Mucosa of descending colon (tissue), 3 donors: ENCODE measurements around the gene AKAP7. TPM values are rescaled to one million over a fixed set of nuclear protein-coding genes. Genes with fewer than 3 reads are reported as not detected.
"Not testable (repeated sequence)": the region's sequence is repeated elsewhere in the genome, so short reads cannot be mapped to it uniquely, and the experiment has no call there.

Source experiments
- ATAC-seq: fragments of 200-7000 bp; cut with Tn5 transposase; one replicate; pipeline ENCODE4 v1.9.1; 2020; ENCODE audit warnings: mild to moderate bottlenecking, moderate library complexity
- DNase-seq, 3 donors: peaks; one replicate each; pipeline ENCODE4 v3.0.0-alpha.2; 2020
- H3K36me3 ChIP-seq: fragments of 200-600 bp; one replicate; pipeline ENCODE4 v1.8.0; 2021; ENCODE audit warnings: low read depth, mild to moderate bottlenecking
- H3K4me1 ChIP-seq: fragments of 200-600 bp; one replicate; pipeline ENCODE4 v1.8.0; 2021; ENCODE audit warnings: low read depth, mild to moderate bottlenecking
- H3K4me3 ChIP-seq: fragments of 200-600 bp; one replicate; pipeline ENCODE4 v1.8.0; 2021; ENCODE audit warnings: mild to moderate bottlenecking
- H3K9me3 ChIP-seq: fragments of 200-600 bp; one replicate; pipeline ENCODE4 v1.8.0; 2021; ENCODE audit warnings: mild to moderate bottlenecking
- CTCF ChIP-seq: fragments of 200-600 bp; IDR thresholded peaks from one replicate; pipeline ENCODE4 v1.8.0; 2022; ENCODE audit warnings: antibody characterized with exemption, mild to moderate bottlenecking
- intact Hi-C, 2 donors: fragments of 100-400 bp; cut with DNase I in 1 of 2; cut with micrococcal nuclease in 1 of 2; formaldehyde crosslinking; loops; one replicate each; pipeline versions ENCODE4 v1.11.0 to v1.11.1; 2022; cut with DNase I, micrococcal nuclease
- total RNA-seq, 3 donors: library from RNA; stranded (reverse); fragmentation: NEBNext Ultra II Directional in 2 of 3; extraction: Animal tissue kit (Norgen Biotek cat#: 25700) in 2 of 3; gene quantifications; one replicate each; pipeline versions ENCODE4 v1.2.1 to v1.2.4, GENCODE V29; 2021 to 2023
- donor health status: DM: no; HTN: no; CAD: no; lungs with moderate emphysema.
- donor health status: DM: no; HTN: no; CAD: no.
- donor health status: DM: no; HTN: yes; CAD: no.

AKAP7 gene
- total RNA-seq, 3 donors from 2014 or later = 13.0 to 21.9 (median 15.3) TPM

GRCh38 chr6:131317516-131317915 is 182.2 kb downstream of the AKAP7 start:
- Histone ChIP-seq H3K4me3 (no peak overlapping the region), H3K36me3 (no peaks in the 10 kb centered on the region), H3K9me3 (no peaks in the 10 kb centered on the region), H3K4me1 (no peaks in the 10 kb centered on the region)
- ATAC-seq (no peak), DNase-seq (no peak)
- intact Hi-C loops = no loop called here
- no peak for TF ChIP-seq CTCF

GRCh38 chr6:131321589-131321988 is 186.3 kb downstream of the AKAP7 start:
- Histone ChIP-seq H3K36me3 (no peaks in the 10 kb centered on the region), H3K9me3 (no peaks in the 10 kb centered on the region), H3K4me1 (no peaks in the 10 kb centered on the region), H3K4me3 (no peak overlapping the region)
- ATAC-seq = no peak
- DNase-seq = no peak
- TF ChIP-seq CTCF = no peak
- intact Hi-C loops = no loop called here

GRCh38 chr6:131322125-131322524 is 186.9 kb downstream of the AKAP7 start:
- Histone ChIP-seq H3K4me3 (no peak overlapping the region), H3K4me1 (no peaks in the 10 kb centered on the region), H3K36me3 (no peaks in the 10 kb centered on the region), H3K9me3 (no peaks in the 10 kb centered on the region)
- DNase-seq (no peak), ATAC-seq (no peak)
- intact Hi-C loops = no loop called here
- TF ChIP-seq CTCF = no peak

GRCh38 chr6:131325669-131326068 is 190.4 kb downstream of the AKAP7 start:
- ATAC-seq, H3K9me3 ChIP-seq, H3K4me3 ChIP-seq, DNase-seq, H3K4me1 ChIP-seq, H3K36me3 ChIP-seq, intact Hi-C loops: not testable (repeated sequence)

DNA sequence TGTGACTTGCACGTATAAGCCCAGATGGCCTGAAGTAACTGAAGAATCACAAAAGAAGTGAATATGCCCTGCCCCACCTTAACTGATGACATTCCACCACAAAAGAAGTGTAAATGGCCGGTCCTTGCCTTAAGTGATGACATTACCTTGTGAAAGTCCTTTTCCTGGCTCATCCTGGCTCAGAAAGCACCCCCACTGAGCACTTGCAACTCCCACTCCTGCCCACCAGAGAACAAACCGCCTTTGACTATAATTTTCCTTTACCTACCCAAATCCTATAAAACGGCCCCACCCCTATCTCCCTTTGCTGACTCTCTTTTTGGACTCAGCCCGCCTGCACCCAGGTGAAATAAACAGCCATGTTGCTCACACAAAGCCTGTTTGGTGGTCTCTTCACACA is 193.5 kb downstream of the AKAP7 start:
- DNase-seq, H3K36me3 ChIP-seq, ATAC-seq, H3K9me3 ChIP-seq, H3K4me3 ChIP-seq, intact Hi-C loops, H3K4me1 ChIP-seq: not testable (repeated sequence)

- no peak for ATAC-seq
- intact Hi-C loops = no loop called here
- no peak for TF ChIP-seq CTCF
Observed at GRCh38 chr6:131331151-131331550, 195.9 kb downstream of the AKAP7 start.

More at GRCh38 chr6:131331151-131331550, 195.9 kb downstream of the AKAP7 start:
- DNase-seq = no peak
- Histone ChIP-seq H3K4me1 (no peaks in the 10 kb centered on the region), H3K4me3 (no peak overlapping the region), H3K9me3 (no peaks in the 10 kb centered on the region), H3K36me3 (no peaks in the 10 kb centered on the region)
